ENCODE results near the gene MIDN.

MIDN gene

GRCh38 chr19:1258707-1259205, 10.4 kb downstream of the MIDN start:
- no peak for DNase-seq (ENCODE audit: low spot score)

GRCh38 chr19:1259206-1259875, 11.0 kb downstream of the MIDN start:
- DNase-seq (ENCODE audit: low spot score), result peak; percentile 69

- DNase-seq (ENCODE audit: low spot score), result peak; percentile 35
These were observed 11.7 kb downstream of the MIDN start for GRCh38 chr19:1259876-1260748.

DNA sequence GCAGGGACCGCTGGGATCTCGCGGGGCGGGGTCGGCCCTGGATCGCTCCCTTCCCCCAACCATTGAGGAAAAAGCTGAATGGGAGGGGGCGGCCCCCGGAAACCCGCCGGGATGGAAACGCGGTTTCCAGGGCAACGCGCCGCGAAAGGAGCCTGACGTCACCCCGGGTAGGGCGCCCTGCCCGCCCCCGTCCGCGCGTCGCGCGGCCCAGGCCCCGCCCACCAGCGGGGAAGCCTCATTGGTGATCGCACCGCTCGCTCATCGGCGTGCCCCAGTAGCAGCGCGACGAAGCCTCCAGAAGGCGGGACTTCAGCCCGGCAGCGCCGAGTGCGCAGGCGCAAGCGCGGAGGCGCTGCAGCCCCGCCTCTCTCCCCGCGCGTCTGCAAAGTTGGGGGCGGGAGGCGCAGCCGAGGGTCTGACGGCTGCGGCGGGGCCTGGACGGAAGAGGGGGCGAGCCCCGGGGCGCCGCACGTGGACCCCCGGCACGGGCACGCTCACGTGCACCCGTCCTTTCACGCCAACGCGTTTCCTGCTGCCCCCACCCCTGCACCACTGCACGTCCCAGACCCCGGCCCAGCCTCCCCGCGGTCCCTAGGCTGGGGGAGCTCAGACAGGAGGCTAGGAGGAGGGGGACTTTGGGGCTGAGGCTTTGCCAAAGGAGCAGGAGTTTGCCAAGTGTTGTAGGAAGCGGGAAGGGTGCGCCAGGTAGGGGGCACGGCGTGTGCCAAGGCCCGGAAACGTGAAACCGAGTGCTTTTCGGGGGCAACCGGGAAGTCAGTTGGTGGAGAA, 12.6 kb downstream of the MIDN start:
- peak; percentile 97 for DNase-seq (ENCODE audit: low spot score)

DNA sequence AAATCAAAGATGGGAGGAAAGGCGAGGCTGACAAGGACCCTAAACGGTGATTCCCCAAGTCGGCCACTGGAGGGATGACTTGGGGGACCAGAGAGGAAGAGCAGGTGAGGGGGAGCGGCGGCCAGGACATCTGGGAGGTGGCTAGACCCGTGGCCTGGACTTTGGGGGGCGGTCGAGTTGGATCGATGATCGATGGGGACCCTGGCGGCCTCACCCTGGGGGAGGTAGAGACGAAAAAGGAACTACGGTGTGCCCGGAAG, 13.1 kb downstream of the MIDN start:
- DNase-seq (ENCODE audit: low spot score), result no peak

DNA sequence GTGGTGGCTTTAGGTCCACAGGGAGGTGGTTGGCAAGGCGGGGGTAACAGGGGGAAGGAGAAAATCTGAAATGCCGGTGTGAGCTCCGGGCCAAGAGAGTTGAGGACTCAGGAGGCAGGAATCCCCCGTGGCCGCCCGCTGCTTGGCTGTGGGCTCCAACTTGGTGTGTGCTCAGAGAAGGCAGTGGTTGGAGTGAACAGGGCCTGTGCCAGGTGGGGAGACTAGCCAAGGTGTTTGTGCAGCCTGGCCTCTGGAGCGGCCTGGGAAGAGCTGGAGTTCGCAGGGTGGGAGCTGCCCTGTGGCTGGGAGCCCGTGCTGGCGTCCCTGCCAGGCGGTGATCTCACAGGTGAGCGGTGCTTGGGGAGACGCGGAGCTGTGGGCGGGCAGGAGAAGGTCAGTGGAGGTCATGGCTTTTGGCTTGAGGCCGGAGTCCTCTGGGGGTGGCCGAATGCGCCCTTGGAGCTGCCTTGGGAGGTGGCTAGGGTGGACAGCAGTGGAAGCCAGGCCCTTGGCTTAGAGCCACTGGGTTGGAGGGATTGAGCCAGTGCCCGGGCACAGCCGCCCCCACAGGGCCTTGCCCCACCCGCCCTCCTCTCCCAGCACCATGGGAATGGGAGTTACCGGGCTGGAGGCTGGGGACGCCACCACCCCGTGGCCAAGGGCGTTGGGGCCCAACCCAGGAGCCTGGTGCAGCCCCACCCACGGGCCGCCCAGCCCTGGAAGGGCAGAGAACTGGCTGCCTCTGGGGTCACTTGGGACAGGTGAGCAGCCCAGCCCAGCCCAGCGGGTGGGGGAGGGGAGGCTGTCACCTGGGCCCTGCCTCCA, 13.6 kb downstream of the MIDN start:
- peak; percentile 29 for DNase-seq (ENCODE audit: low spot score)

DNA sequence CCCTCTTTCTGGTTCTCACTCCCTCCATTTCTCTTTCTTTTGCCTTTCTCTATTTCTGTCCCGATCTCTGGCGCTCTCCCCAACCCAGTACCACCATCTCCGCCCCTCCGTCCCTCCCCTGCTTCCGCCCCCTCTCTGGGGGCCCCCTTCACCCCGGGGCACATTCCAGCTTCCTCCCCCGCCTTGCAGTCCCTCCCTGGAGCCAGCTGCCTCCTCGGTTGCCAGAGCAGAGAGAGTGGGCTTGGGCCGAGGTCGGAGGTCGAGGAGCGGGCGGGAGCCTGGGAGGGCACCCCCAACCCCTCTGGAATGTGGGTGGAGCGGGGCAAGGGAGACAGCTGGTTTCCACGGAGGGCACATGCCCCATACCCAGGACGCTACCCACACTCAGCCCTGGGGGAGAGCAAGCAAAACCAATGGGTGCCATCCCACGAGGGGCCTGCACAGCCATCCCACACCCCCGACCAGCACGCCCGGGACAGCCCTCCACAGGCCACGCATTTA, 14.3 kb downstream of the MIDN start:
- no peak for DNase-seq (ENCODE audit: low spot score)

DNA sequence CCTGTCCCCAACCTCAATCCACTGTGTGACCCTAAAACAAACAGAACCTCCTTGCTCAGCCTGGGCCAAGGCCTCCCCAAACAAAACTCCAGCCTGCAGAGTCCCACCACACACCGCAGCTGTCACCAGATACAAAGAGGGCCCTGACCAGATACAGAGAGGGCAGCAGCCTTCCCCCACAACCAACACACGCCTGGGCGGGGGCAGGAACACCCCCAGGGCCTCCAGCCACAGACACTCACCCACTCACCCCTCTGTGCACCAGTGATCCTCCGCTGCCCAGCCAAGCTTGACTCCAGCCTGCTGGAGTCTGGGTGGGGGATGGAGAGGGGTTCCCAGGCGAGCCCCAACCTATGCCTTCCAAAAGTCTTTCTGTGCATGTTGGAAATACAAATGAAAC, 14.8 kb downstream of the MIDN start:
- DNase-seq (ENCODE audit: low spot score), result no peak

- DNase-seq (ENCODE audit: low spot score), result no peak
These were observed 16.6 kb downstream of the MIDN start for GRCh38 chr19:1264801-1265614.

DNA sequence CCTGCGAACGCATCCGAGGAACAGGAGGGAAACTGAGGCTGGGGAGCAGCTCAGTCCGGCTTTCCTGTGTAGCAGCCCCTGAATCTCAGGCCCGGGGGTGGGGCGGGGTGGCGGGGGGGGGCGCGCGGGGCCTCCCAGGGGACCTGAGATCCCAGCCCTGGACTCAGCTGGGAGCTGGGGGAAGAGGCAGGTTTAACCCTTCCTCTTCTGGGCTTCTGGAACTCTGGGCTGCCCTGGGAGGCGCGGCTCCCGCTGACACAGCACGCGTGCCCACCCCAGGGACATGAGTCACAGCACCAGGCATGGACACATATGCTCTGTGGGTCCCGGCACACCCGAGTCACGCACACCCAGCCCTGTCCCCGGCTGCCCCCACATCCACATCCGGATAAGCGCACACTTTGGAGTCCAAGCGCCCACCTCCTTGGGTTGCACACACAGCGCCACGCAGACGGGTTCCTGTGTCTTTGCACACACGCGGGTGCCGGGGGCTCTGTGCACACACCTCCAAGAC, 17.3 kb downstream of the MIDN start:
- peak; percentile 36 for DNase-seq (ENCODE audit: low spot score)

DNA sequence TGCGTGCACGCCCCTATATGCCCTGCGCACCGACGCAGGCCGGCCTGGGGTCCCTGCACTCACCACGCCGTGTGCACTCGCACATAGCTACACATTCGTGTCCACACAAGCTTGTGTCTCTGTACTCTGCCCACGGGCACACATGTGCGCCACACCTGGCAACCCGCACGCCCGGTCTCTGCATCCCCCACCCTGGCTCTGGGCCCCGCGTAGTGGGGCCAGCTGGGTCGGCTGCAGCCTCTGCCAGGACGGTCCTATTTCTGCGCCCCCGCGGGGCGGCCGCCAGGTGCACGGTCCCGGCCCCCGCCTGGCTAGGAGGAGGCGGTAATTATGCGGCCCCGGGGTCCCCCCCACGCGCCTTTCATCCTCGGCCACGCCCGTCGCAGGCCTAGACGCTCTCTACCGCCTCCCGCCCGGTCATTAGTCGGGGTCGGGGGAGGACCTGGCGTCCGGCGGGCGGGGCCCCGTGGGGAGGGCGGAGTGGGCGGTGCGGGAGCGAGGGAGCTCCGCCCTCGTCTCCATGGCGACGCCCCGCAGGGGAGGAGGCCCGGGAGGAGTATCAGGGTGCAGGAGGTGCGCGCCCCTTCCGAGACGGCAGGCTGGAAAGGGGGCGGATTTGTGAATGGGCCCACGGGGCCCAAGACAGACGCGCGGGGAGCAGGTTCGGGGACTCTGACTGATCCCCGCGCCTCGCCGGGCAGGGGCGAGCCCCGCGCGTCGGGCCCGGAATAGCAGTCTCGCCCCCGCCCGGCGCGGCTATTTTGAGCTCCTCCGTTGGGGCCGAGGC, 17.9 kb downstream of the MIDN start:
- DNase-seq (ENCODE audit: low spot score), result peak; percentile 85

GRCh38 chr19:1266916-1267476, 18.6 kb downstream of the MIDN start:
- DNase-seq (ENCODE audit: low spot score), result peak; percentile 59

DNA sequence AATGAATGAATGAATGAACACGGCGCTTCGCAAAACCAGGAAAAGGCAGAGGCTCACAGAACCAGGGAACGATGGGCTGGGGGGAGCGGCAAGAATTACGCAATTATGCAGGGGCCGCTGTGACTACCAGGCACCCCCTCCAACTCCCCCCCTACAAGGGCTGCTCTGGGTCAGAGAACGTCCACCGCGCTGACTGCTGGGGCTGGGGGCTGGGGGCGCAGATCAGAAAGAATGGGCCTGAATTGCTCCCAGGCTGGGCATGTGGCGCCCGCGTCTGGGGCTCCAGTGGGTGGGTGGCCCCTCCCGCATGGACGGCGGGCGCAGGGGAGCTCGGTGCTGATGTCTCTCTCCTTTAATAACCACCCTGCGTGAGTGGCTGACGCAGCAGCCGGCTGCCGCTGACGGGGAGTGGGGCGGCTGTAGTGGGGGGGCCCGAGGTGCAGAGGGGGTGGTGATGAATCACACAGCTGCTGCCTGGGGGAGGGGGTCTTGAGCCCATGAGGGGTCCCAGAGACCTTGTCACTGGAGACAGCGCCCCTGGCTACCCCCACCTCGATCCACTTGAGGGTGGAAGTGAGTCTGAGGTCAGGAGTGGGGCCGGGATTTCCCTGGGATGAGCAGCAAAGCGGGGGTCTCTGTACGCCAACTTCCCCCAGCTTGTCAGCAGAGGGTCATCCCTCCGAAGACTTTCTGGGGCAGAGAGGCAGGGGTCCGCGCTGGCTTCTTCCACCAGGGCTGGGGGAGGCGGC, 19.3 kb downstream of the MIDN start:
- no peak for DNase-seq (ENCODE audit: low spot score)

DNA sequence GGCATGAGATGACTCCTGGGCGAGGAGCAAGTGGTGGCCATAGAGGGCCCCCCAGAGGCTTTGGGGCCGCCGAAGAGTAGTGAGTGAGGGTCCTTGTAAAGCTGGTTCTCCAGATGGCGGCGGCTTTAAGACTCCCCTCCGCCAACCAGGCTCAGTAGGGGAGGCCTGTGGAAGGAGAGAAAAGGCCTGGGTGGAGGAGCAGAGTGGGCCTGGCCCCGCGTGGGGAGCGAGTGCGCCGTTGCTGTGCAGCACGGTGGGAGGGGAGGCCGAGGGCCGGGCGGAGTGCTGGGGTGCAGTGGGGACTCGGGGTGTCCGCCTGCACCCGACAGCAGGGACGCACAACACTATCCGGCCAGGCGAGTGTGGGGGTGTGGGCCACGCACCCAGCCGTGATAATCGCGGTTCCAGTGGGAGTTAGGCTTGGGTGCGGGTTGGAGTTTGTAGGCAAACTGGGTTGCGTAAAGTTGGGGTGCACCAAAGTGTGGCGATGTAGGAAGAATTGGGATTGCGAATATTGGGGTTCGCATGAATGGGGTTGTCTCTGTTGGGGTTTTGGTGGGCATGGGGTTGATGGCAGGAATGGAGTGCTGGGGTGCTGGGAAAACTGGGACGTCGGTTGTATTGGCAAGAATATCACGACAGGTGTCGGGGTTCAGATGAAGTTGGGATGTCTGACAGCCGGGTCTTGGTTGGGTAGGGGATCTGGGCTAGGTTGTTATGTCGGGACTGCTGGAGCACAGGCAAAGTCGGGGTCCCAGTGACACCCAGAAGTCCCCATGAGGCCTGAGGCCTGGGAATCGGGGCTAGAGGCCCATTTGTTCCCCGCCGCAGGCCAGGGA, 20.1 kb downstream of the MIDN start:
- no peak for DNase-seq (ENCODE audit: low spot score)

- peak; percentile 99 for DNase-seq (ENCODE audit: low spot score)
These were observed 20.7 kb downstream of the MIDN start, which contains the start of gene CIRBP for GRCh38 chr19:1269065-1269477. Gene CIRBP (plus strand): TSS chr19:1269332. CDS start chr19:1270934, 1,602 bp downstream.

DNA sequence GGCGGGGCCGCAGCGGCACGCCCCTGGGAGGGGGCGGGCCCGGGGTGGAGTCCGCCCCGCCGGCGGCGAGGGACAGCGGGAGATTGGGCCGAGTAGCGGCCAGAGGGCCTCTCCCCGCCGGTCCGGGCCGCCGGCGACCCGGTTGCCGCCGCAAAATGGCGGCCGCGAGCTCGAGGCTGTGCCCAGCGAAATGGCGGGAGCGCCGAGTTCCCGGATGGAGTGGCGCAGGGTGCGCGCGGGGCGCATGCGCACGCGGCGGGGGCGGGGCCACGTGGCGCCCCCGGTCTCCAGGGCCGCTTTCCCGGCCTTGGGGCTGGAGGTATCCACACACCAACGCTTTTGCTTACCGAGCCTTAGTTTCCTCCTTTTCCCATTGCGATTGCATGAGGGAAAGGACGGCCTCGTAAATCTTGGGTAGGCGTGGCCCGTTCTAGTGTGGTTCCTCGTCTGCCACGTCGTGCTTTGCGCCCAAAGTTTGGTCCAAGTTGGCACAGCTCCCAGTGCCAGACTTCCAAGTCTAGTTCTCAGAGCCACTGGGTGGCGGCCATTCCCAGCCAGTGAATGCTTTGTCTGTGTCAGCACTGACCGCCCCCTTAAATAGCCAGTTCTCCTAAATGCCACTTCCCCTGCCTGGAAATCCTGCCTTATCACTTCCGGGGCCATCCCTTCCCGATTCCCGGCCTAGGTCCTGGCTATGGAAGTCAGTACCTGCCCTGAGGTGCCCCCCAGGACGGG, 21.3 kb downstream of the MIDN start:
- peak; percentile 84 for DNase-seq (ENCODE audit: low spot score)

All from CD4-positive, alpha-beta T cell treated with Interleukin-6 at 100 ng/mL for 8 hours (primary cell).